Measurements from ENCODE around the gene ARHGAP15.

The ARHGAP15 gene

DNA sequence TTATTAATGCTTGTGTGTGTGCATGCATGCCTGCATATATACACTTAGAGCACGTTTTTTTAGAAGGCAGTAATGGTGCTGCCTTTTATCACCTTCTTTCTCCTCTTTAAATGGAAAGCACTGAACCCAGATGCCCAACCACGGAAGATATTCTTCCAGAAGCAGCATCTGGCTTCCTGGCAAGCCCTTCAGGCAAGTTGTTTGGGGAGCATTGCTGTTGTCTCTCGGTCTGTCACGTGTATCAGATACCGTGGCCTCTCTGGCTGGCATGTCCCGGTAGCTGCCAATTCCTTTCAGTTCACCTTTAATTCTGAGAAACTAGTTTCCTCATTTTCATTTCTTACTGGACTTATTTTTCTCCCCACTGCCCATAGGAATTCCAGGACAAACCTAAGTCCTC lies 587.8 kb downstream of the ARHGAP15 start:
- DNase-seq (ENCODE audit: low read depth, low spot score): no peak

DNA sequence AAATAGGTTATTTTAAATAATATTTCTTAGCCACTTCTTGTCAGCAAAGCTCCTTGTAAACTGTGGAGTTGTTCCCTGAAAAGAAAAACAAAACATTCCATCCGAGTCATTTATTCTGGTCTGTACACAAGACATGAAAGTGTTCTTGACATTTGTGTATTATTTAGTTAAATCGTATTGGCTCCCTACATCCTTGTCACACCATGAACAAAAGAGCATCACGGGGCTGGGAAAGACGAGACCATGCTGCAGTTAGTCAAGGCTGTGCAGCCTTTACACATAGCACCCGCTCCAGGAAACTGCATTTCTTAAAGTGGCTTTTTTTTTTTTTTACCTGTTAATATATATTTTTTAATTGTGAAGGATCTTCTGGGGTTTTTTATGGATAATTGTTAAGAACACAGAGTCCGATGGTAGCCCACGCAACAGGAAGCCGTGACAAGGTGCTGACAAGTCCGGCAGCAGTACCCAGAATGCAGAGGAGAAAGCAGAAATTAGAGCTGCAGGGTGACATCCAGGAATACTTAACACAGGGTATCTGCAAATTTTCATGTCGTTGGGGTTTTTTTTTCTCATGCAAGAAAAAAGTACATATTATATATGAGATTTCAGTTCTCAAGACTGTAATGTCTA lies 588.4 kb downstream of the ARHGAP15 start:
- no peak for DNase-seq (ENCODE audit: low read depth, low spot score)

DNA sequence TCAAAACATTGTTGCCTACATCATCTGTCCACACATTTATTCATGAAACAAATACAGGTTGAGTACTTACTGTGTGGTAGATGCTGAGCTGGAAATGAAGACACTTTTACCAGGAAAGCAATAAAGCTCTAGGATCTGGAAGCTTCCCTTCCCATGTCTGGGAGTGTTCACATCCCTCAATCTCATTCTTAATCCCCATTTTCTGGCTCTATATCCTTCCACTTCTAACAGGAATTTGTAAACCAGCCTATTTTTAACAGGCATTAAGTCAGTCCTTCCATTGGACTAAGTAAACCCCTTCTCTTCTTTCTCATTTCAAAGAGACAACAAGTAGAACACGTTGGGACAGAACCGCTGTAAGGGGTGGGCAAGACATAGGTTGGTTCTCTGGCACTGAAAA lies 589.5 kb downstream of the ARHGAP15 start:
- no peak for DNase-seq (ENCODE audit: low read depth, low spot score)

DNA sequence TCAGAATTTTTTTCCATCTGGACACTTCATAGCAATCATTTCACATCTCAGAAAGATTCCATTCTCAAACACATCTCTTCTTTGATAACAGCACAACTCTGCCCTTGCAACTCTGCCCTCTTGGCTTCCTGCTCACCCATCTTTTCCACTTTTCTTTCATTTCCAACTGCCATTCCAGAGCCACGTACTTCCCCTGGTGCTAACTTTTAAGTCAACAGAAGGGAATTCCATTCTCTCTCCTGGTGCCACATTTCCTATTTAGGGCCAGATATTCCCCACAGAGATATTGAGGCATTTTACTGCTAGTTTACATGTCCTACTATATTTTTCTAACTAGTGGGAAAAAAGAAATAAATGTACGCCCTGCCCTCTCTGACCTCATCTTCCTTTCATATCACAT lies 590.2 kb downstream of the ARHGAP15 start:
- DNase-seq (ENCODE audit: low read depth, low spot score): no peak

DNA sequence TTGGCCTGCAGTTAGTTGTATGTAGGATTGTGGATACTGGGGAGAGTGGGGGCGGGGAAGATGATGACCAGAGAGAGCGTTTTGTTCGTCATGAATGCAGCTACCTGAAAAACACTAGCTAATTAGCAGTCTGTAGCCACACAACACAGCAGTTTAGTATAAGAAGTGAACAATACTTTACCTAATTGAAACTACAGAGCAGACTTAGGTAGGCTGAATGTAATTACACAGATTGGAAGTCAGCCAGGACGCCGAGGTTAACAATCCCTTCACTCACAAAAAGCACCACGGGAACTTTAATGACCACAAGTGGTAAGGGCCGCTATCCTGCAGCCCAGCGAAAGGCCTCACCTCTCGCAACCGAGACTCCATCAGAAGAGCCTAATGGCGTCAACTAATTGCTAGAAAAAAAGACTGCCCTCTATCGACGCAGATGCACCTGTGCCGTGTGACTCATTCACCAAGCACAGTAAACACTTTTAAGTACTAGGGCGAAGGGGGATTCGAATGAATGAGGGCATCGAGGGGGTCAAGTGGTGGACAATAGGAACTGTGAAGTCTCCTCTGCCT lies 591.0 kb downstream of the ARHGAP15 start:
- DNase-seq (ENCODE audit: low read depth, low spot score): no peak

DNA sequence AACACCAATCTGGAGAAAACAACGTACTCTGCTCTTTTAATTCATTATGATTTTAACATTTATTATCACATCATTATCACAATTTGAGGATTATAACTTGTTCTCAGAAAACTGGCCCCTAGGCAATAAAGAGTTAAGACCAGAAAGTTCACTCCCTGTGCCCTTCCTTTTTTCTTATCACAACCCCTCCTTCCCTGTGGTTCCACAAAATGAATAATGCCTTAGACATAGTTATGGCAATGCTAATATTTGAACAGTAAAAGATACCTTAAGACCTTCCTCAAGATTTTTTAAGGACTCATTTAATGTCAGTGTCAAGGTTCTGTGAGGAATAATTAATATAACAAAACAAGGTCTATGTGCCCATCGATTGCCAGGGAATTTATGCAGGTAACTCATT lies 596.2 kb downstream of the ARHGAP15 start:
- no peak for DNase-seq (ENCODE audit: low read depth, low spot score)

DNA sequence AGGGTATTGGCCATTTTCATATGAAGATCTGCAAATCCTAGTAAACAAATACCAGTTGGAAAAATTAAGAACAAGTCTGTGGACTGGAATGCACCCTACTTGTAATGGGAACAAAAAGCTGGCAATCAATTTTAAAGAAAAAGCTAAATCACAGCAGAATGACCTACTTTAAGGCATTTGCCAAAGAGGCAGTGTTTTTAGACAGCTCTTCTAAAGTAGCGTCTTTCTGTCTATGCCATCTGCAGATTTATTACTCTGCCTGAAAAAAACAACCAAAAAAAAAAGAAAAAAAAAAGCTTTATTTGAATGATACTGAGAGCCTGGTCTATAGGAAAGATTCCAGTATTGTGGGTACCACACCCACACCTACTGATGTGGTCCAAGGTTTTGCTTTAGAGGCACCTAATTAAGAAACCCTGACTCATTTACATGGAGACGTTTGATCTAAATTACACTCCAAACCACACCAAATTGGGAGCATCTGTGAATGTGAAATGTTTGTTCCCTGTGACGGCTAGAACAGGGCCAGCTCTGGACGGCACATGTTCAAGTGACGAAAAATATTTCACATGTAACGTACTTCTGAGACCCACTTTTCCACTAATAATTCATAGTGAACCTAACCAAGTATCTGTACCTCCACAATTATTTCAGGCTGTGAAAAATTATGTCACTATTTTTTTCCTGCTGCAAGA lies 597.1 kb downstream of the ARHGAP15 start:
- DNase-seq (ENCODE audit: low read depth, low spot score): no peak

DNA sequence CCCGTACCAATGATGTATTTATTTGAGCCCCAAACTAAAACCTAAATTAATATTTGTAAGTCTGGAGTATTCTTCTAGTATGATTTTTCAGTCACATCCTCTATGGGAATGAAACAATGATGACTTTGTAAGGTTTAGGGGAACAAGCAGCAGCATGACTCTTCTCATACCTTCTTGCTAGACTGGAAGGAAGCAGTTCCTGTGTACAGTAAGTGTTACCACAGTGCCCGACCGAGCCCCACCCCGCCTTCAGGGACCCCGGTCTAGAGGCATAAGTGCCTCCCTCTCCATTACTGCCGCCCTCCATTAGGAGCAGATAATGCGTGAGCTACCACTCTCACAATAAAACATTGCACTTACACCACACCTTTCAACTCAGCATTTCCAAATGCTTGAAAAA lies 599.3 kb downstream of the ARHGAP15 start:
- DNase-seq (ENCODE audit: low read depth, low spot score): no peak

DNA sequence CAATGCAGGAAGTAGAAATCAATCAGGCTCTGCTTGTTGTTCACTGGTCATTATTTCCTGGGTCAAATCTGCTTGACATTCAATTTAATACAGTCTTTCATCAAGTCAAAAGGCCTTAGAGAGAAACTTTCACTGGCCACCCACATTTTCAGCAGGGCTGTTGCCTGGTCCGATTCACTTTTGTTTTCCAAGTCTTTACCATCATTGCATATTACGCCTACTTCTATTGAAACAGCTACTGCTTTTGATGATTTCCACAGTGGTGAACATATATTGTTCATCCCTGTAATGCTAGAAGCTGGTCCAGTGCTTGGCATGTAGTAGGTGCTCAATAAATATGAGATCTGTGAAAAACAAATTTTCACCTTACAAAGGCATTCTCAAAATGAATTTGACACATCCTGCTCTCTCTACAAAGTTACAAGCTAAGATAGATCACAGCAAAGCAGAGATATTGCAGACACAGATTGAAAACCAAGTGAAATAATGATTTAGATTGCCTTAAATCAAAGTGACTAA lies 600.1 kb downstream of the ARHGAP15 start:
- DNase-seq (ENCODE audit: low read depth, low spot score): no peak

DNA sequence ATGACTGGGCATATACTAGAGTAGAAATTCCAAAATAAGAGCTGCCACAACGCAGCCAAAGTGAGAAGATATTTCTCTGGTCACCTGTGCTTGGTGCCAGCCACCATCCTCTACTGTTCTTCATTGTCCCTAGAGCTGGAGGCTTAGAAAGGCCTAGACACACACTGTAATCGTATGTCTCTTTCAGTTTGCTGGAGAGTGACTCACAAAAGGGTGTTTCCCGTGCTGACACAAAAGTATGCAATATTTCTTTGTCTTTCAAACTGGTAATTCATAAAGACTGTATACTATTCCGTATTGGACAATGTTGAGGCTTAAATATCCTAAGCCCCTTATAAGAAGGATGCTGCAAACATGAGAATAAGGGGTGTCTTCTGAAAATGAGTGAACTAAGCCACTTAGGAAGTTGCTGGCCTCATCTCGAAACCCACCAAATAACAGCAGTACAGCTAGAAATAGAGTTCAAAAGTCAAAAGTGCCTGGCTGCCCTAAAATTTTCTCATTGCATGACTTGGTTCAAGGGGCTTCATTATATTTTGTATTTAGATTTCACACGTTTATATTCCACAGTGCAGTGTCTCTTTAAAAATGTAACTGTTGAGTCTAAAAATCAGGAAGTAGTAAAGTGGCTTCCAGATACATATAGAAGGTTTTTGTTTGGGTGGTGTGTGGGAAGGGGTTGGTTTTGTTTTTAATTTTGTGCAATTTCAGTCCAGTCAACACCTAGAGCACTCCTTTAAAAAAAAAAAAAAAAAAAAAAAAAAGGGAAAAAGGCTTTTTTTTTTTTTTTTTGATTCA lies 601.1 kb downstream of the ARHGAP15 start:
- DNase-seq (ENCODE audit: low read depth, low spot score): no peak

DNA sequence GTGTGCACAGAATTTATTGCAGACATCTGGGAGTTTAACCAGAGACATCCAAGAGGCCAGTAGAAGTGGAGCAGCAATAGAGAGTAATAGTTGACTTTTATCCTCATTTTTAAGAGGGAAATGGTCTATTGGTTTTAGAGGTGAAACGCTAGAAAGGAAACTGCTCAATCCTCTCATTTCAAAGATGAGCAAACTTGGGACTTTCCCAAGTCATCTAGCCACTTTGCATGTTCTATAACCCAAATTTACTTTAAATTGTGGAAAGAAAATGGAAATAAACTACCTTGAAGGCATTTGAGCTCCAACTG lies 601.7 kb downstream of the ARHGAP15 start:
- DNase-seq (ENCODE audit: low read depth, low spot score): no peak

DNA sequence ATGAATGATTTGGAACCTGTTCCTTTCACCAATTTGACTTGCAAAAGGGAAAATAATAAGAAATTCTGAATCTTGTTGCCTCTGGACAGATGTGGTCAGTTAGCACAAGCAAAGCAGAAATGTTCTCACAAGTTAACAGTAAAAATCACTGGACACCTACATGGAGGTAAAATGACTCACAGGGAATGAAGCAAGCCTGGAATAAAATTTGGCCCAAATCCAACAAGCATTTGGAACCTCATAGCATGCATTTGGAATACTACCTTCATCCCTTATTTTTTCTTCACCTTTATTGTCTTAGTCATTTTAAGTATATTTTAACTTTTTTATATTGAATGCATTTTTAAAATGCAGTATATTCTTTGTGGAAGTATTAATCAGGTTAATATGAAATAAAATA lies 602.9 kb downstream of the ARHGAP15 start:
- DNase-seq (ENCODE audit: low read depth, low spot score): no peak

DNA sequence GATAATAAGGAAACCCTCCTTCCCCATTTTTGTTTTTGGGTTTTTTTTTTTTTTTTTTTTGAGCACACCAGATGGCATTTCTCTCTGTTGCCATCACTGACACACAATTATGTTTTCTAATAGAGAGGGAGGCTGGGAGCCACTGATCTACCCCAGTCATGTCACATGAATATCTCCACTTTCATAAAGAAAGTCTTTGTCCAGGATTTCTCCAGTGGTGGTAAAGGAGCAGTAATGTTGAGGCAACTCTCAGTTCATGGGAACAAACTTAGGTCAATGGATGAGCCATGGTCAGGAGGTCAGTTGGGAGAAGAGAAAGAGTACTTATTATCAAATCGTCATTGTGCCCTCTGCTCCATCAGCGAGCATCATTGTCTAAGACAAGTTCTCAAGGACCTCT lies 603.7 kb downstream of the ARHGAP15 start:
- DNase-seq (ENCODE audit: low read depth, low spot score): no peak

DNA sequence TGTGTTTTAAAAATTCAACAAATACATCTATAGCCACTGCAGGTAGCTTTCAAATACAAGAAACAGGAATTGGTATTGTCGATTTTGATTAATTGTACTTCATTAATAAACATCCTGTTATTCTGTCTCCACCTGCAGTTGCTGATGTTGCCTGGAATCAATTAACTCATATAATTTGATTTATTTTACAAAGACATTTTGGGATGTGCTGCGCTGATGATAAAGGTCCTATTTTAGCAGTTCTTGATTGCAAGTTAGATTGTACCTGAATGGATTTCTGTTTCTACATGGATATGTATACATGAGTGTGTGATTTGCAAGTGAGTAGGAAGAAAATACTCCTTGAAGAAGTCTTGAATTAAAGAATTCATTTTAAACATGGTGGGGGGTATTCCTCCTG lies 605.3 kb downstream of the ARHGAP15 start:
- no peak for DNase-seq (ENCODE audit: low read depth, low spot score)

DNA sequence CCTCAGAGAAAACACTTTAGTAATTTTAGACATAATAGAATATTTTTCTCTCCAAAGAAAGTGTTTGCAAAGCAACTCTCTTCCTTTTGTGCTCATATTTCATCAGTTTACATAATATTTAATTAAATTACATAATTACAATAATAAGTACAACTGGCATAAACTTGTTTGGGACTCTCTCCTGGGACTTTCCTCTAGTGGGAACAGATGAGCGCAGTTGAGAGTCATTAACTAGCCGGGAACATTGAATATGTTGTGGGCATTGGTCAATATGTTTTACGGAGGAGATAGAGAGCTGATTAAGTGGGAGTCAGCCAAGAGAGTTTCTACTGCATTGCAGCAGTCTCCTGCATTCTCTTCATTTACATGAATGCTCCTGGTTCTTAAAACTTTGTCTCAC lies 607.7 kb downstream of the ARHGAP15 start:
- DNase-seq (ENCODE audit: low read depth, low spot score): no peak

DNA sequence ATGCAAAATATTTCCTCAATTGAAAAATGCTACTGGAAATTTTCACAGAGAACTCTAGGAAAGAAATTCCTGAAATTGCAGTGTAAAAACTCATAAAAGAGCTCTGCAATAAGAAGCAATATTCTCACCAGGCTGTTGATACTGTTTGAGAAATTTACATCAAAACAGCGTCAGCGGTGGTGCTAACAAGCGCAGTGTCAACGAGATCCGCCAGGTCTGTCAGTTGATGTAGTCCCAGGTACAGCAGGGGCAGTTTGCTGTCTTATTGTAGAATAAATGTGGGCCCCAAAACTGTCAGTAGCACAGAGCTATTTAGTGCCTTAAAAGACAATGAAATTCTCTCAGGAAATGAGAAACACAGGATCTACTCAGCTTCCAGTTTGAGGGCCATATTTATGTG lies 611.2 kb downstream of the ARHGAP15 start:
- no peak for DNase-seq (ENCODE audit: low read depth, low spot score)

DNA sequence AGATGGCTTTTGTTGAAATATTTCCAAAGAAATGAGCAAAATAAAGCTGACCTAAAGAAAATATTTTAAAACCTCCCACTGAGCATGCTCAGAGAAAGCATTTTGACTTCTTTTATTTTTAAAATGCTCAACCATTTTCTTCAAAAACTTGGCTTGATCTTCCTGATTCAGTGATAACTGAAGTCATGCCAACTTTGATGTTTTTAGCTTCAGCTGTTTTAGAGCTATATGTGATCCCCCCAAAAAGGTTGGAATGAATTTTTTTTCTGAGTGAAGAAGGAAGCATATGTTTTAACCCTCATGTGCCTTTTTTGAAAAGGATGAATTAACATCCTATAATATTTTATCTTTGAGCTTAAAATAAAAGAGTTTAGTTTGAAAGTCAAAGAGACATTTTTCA lies 612.0 kb downstream of the ARHGAP15 start:
- no peak for DNase-seq (ENCODE audit: low read depth, low spot score)

DNA sequence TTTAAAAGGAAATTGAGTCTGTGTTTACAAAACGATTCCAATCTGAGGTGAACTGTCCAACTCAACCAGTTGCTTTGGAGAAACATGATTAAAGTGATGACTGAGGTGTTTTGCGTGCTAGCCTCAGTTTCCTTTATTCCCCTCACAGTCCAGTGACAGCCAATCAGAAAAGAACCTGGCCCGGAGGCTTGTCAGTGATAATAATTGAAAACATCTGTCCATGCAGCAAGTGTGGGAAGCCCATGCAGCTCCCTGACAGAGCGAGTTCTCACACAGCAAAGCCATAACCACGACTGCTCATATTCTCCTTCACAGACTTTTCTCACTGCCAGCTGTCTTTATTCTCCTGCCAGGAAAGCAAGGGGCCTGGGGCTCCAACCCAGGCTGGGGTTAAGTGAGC lies 613.4 kb downstream of the ARHGAP15 start:
- no peak for DNase-seq (ENCODE audit: low read depth, low spot score)

DNA sequence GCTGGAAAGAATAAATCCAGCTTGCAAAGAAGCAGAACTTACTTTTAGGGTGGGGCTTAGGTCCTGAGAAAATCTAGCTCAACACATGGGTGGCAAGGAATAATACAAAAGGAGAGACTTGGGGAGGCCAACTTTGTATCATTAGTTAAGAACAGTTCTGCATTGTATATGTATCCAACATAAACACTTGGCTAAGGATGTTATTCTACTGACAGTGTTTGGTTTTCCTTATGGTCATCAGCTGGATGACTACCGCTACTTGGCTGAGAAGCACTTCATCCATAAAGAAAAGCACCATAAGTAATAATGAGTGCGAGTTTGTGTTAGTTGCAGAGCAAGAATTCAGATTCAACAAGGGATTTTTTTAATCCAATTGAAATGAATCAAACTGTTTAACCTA lies 614.9 kb downstream of the ARHGAP15 start:
- no peak for DNase-seq (ENCODE audit: low read depth, low spot score)

DNA sequence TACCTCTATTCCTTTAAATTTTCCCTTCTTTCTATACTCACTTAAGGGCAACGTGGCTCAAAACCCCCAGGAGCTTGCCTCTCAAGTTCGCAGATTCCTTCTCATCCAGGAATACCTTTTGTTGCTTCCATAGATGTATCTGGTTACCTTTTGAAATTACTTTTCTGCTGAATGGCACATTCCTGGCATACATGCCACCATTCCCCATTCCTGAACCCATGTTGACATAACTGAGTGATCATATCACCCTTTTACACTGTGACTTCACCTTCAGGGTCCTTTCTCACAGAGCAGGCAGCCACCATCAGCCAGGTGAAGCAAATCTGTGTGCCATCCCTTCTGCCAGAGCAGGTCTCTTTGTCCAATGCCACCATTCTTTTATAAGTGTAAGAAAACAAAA lies 615.8 kb downstream of the ARHGAP15 start:
- DNase-seq (ENCODE audit: low read depth, low spot score): no peak

DNA sequence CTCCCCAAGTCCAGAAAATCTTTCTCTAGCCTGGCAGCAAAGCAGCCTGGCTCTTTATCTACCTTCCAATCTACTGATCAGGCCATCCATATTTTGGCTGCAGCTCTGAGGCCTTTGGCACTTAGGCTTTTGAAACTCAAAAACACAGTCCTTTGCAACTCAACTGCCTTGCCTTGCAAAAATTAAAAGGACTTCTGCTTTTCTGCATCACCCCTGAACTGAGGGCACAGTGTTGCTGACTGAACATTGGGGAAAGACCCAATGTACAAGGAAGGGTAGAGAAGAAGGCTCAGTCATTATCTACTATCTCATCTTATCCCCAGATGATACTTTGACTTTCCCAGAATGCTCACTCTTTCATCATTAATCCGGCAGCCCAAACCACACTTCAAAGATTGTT lies 625.5 kb downstream of the ARHGAP15 start:
- no peak for DNase-seq (ENCODE audit: low read depth, low spot score)

DNA sequence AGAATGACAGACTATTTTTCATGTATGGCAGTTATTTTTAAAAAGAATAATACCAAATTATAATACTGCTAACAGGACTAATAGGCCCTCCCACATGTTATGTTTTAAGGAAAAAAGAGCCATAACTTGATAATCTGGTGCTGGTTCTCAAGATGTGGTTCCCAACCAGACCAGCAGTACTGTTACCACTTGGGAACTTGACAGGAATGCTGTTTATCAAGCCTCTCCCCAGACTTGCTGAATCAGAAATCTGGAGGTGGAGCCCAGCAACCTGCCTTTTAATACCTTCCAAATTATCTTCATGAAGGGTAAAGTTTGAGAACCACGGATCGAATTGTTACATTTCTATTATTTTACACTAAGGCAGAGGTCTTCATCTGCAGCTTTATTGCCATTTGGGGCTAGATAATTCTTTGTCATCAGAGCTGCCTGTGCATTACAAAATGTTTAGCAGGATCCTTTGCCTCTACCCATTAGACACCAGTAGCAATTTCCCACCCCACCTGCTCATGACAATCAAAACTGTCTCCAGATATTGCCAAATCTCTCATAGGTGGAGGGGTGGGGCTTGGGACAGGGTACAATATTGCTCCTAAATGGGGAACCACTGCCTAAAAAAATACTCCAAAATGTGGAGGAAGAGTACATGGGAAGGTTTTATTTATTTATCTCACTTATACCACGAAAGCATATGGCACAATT lies 629.6 kb downstream of the ARHGAP15 start:
- DNase-seq (ENCODE audit: low read depth, low spot score): no peak

All from brain pericyte (primary cell).